ENCODE data around the gene CCNB1.
"Not testable (repeated sequence)": the region's sequence is repeated elsewhere in the genome, so short reads cannot be mapped to it uniquely, and the experiment has no call there.

Gene CCNB1

DNA sequence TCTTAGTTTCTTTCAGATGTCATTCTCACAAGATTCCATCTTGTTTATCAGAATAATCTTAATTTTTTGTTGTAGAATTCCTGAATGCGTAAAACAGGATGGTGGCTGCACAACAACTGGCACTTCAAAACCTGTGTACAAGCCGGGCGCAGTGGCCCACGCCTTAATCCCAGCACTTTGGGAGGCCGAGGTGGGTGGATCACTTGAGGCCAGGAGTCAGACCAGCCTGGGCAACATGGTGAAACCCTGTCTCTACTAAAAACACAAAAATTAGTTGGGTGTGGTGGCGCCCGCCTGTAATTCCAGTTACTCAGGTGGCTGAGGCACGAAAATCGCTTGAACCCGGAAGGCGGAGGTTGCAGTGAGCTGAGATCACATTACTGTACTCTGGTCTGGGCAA lies 10.5 kb upstream of the CCNB1 start:
- DNase-seq (ENCODE audit: insufficient read length, low spot score): no peak
- FAIRE-seq: no peak
- no peak for TF ChIP-seq POLR2A (IDR thresholded peaks at IDR 0.05; ENCODE audit: low read depth, low read length)

DNA sequence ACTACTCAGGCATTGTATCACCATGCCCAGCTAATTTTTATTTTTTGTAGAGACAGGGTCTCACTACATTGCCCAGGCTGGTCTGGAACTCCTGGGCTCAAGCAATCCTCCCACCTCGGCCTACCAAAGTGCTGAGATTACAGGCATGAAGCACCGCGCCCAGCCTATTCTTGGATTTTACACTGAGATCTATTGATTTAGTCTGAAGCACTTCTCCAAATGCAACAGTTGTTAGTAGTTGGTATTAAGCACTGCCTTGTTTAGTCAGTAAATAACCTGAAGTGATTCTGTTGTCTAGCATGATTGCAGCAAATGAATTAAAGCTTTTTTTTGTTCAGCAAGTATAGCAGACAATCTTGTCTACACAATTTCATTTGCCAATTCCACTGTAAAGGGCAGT lies 8.9 kb upstream of the CCNB1 start:
- TF ChIP-seq POLR2A (IDR thresholded peaks at IDR 0.05; ENCODE audit: low read depth, low read length): no peak
- DNase-seq (ENCODE audit: insufficient read length, low spot score) (no peak), FAIRE-seq (no peak)

DNA sequence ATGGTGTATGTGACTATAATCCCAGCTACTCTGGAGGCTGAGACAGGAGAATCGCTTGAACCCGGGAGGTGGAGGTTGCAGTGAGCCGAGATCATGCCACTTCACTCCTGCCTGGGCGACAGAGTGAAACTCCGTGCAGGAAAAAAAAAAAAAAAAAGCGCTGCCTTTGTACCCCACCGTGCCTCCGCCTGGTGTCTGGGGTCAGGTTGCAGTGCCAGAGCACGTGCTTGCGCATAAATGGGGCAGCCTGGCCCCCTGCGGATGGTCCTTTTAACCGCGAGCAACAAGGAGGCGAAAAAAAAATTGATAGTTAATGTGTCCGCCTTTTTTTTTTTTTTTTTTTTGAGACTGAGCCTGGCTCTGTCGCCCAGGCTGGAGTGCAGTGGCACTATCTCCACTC lies 6.3 kb upstream of the CCNB1 start:
- DNase-seq (ENCODE audit: insufficient read length, low spot score): no peak
- FAIRE-seq: no peak
- no peak for TF ChIP-seq POLR2A (IDR thresholded peaks at IDR 0.05; ENCODE audit: low read depth, low read length)

DNA sequence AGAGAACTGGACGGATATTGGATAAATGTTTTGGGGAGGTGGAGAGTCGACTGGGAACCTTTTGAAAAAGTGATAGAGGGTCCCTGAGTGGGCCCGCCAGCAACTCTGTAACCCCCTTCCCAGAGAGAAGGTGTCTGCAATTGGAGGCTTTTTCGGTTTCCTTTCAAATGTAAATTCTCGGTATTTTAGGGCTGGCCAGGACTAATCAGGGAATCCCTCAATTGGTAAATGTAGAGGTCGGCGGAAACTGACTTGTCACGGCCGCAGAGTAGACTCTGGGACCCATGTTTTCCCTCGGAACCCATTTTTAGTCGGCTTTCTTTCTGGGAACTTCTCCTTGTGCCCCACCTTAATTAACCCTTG lies 524 bp downstream of the CCNB1 start:
- DNase-seq (ENCODE audit: insufficient read length, low spot score) (no peak), FAIRE-seq (no peak)
- no peak for TF ChIP-seq POLR2A (IDR thresholded peaks at IDR 0.05; ENCODE audit: low read depth, low read length)

DNA sequence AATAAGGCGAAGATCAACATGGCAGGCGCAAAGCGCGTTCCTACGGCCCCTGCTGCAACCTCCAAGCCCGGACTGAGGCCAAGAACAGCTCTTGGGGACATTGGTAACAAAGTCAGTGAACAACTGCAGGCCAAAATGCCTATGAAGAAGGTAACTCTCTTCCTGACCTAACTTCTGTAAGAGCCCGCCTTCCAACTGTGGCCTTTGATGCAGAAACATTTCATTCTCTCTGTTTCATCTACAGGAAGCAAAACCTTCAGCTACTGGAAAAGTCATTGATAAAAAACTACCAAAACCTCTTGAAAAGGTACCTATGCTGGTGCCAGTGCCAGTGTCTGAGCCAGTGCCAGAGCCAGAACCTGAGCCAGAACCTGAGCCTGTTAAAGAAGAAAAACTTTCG lies 979 bp downstream of the CCNB1 start:
- no peak for TF ChIP-seq POLR2A (IDR thresholded peaks at IDR 0.05; ENCODE audit: low read depth, low read length)
- FAIRE-seq: no peak
- DNase-seq (ENCODE audit: insufficient read length, low spot score): no peak

DNA sequence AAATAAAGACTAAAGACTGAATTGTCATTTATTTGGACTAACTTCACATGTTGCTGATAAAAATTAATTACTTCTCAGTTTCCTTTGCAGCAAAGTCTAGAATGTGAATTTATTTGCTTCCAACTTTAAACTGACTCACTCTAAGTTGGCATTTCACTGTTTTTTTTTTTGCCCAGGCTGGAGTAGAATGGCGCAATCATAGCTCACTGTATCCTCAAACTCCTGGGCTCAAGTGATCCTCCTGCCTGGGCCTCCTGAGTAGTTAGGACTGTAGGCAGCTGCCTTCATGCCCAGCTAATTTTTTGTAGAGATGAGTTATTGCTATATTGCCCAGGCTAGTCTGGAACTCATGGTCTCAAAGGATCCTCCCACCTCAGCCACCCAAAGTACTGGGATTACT lies 3.5 kb downstream of the CCNB1 start:
- DNase-seq (ENCODE audit: insufficient read length, low spot score) (no peak), FAIRE-seq (no peak)
- TF ChIP-seq POLR2A (IDR thresholded peaks at IDR 0.05; ENCODE audit: low read depth, low read length): no peak

DNA sequence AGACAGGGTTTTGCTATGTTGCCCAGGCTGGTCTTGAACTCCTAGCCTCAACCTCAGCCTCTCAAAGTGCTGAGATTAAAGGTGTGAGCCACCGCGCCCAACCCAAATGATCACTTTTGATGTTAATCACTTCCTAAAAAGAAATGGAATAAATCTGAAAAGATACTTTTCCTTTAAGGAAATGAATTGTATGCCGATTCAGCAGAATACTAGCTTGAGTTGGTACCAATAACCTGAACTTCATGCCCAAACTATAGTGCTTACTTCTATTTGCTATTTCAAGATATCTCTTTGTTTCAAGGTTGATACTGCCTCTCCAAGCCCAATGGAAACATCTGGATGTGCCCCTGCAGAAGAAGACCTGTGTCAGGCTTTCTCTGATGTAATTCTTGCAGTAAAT lies 4.0 kb downstream of the CCNB1 start:
- FAIRE-seq: no peak
- TF ChIP-seq POLR2A (IDR thresholded peaks at IDR 0.05; ENCODE audit: low read depth, low read length): no peak
- no peak for DNase-seq (ENCODE audit: insufficient read length, low spot score)

DNA sequence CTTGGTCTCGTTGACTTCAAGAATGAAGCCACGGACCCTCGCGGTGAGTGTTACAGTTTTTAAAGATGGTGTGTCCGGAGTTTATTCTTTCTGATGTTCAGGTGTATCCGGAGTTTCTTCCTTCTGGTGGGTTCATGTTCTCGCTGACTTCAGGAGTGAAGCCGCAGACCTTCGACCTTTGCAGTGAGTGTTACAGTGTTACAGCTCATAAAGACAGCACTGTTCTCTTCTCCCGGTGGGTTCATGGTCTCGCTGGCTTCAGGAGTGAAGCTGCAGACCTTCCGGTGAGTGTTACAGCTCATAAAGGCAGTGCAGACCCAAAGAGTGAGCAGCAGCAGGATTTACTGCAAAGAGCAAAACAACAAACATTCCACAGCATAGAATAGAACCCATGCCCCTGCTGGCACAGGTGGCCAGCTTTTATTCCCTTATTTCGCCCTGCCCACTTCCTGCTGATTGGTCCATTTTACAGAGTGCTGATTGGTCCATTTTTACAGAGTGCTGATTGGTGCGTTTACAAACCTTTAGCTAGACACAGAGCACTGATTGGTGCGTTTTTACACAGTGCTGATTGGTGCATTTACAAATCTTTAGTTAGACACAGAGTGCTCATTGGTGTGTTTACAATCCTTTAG lies 14.8 kb downstream of the CCNB1 start:
- FAIRE-seq; DNase-seq (ENCODE audit: insufficient read length, low spot score): not testable (repeated sequence)

DNA sequence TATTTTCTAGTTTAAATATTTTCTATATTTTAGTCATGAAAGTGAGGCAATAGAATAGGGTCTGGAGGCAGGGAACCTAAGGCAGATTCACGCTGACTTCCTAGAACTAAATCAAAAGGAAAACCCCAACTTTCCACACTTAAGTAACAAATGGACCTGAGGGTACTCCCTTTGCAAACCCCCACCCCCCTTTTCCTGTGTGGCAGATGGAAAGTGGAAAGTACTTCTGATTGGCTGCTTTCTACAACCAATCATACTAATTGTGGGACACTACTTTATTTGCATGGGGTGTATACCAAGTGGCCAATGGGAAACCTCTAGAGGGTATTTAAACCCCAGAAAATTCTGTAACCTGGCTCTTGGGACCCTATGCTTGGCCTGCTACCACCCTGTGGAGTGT lies 17.7 kb downstream of the CCNB1 start:
- DNase-seq (ENCODE audit: insufficient read length, low spot score): no peak
- no peak for FAIRE-seq
- no peak for TF ChIP-seq POLR2A (IDR thresholded peaks at IDR 0.05; ENCODE audit: low read depth, low read length)

DNA sequence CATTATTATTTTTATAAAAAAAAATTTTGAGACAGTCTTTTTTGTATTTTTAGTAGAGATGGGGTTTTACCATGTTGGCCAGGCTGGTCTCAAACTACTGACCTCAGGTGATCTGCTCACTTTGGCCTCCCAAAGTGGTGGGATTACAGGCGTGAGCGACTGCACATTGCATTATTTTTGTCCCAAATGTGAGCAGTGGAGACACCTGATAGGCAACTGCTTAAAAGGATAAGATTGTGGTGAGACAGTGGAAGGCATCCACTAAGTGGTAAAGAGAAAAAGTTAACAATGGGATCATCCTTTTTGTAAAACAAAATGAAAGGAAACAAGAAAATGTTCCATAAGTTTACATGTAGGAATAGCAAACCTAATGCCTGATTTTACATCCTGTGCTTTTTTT lies 20.4 kb downstream of the CCNB1 start:
- DNase-seq (ENCODE audit: insufficient read length, low spot score) (no peak), FAIRE-seq (no peak)
- no peak for TF ChIP-seq POLR2A (IDR thresholded peaks at IDR 0.05; ENCODE audit: low read depth, low read length)

DNA sequence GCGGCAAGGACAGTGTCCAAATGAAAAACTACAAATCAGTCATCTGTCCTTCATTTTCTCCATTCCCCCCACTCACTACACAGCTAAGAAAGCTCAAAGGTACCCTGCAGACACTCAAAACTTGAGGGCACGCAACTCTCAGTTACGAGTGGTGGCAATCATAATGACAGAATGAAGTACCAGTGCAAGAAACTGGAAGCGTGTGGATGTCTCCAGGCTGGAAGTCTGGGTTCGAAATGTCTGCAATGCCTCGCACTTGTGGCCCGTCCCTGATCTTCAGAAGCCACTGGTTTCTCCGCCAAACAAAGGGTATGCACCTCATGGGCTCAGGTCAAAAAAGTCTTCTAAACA lies 21.8 kb downstream of the CCNB1 start:
- TF ChIP-seq POLR2A (IDR thresholded peaks at IDR 0.05; ENCODE audit: low read depth, low read length): no peak
- DNase-seq (ENCODE audit: insufficient read length, low spot score) (no peak), FAIRE-seq (no peak)

DNA sequence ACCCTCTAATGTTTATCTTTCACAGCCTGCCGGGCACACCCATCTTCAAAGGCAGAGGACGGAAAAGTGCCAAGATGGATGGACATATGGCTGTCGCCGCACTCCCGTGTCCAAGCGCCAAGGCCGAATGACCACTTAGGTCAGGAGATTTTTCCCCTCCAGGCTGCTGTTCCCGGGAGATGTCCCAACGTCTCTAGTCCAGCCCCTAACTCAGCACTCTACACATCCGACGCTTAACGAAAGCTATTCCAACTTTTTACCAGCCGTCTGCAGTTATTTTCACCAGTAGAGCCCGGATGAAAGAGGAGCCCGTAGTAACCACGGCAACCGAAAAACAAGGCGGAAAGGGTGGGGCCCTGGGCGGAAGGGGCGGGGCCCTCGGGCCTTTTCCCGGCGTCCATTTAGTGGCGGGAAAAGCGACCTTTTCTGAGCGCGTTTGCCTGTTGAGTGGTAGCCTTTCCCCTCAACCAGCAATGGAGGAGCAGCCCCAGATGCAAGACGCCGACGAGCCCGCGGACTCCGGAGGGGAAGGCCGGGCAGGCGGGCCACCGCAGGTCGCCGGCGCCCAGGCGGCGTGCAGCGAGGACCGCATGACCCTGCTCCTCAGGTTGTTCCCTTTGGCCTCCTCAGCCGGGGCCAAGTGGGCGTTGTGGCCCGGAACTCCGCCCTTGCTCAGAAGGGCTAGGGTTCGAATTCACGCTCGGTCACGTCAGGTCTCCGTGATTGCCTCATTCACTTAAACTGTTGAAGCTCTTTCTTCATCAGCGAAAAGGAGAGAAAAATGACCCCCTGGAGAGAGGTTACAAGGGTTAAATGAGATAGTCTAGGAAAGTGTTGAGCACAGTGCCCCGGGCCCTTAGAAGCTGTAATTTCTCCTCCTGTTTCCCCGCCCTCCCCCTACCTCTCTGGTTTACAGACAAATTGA lies 22.5 kb downstream of the CCNB1 start, which contains the start of gene CENPH:
CENPH (plus strand) TSS at position 422 of the 925 bp plus-strand sequence; CDS start at position 474, 52 bp downstream.
- FAIRE-seq (no peak), DNase-seq (ENCODE audit: insufficient read length, low spot score) (peak; percentile 73)
- peak; percentile 48 for TF ChIP-seq POLR2A (IDR thresholded peaks at IDR 0.05; ENCODE audit: low read depth, low read length)

DNA sequence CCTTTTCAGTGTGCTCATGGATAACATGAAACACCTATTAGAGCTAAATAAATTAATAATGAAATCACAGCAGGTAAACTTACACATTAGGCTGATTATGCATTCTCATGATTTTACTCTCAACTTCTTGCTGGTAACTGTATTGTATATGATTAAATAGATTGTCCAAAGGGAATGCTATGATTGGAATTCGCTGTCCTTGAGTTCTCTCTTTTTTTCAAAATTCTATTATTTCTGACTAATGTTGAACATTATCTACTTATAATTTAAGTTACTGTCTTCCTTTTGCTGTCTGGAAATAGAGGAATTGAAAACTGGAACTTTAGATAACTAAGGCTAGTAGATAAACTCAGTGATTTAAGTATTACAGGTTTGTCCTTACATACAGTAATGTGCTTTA lies 35.5 kb downstream of the CCNB1 start:
- FAIRE-seq: no peak
- no peak for TF ChIP-seq POLR2A (IDR thresholded peaks at IDR 0.05; ENCODE audit: low read depth, low read length)
- DNase-seq (ENCODE audit: insufficient read length, low spot score): no peak

DNA sequence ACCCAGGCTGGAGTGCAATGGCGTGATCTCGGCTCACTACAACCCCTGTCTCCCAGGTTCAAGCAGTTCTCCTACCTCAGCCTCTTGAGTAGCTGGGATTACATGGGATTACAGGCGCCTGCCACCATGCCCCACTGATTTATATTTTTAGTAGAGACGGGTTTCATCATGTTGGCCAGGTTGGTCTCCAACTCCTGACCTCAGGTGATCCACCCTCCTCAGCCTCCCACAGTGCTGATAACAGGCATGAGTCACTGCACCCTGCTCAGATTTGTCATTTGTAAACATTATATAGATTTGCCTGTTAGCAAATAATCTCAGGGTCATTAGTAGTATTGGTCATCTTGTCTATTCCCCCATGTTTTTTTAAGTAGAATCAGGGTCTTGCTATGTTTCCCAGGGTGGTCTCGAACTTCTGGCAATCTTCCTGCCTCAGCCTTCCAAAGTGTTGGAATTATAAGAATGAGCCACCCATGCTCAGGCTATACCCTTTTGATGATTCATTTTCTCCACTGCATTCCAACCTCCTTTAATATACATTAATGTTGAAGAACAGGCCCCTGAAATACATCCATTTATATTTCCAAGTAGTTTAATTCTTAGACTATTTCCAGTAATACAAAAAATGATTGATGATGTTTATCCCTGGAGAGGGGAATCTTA lies 39.7 kb downstream of the CCNB1 start:
- no peak for TF ChIP-seq POLR2A (IDR thresholded peaks at IDR 0.05; ENCODE audit: low read depth, low read length)
- FAIRE-seq: no peak
- DNase-seq (ENCODE audit: insufficient read length, low spot score): no peak

DNA sequence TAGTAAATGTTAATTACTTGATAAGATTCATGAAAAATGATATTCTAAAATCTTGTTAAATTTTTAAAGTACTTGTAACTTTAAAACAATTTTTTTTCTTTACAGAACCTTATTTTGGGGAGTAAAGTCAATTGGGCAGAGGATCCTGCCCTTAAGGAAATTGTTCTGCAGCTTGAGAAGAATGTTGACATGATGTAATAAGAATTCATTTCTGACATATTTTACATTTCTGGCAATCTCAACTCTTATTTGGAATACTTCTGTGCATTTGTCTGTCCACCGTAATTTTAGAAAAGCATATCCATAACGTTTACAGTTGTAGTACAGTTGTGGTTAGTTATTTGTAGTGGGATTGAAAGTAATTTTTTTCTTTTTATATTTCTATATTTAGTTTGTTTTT lies 42.7 kb downstream of the CCNB1 start:
- no peak for FAIRE-seq
- no peak for DNase-seq (ENCODE audit: insufficient read length, low spot score)
- TF ChIP-seq POLR2A (IDR thresholded peaks at IDR 0.05; ENCODE audit: low read depth, low read length): no peak
